Measurements from ENCODE around the gene SLC25A21. TPM values are rescaled to one million over a fixed set of nuclear protein-coding genes. Genes with fewer than 3 reads are reported as not detected.

Gene SLC25A21
- total RNA-seq, 1 donor from 2014 or later = 0.56 TPM

- no peaks in the 10 kb centered on the region for H3K36me3 Mint-ChIP-seq (ENCODE audit: unreplicated experiment)
- no peak overlapping the region for H3K27ac Mint-ChIP-seq (ENCODE audit: unreplicated experiment)
- peaks cover 29% of the 10 kb centered on the region for H3K27me3 Mint-ChIP-seq (ENCODE audit: unreplicated experiment)
- no peaks in the 10 kb centered on the region for H3K9me3 Mint-ChIP-seq (ENCODE audit: unreplicated experiment)
- no peak for DNase-seq (ENCODE audit: extremely low spot score, unreplicated experiment)
- no peak overlapping the region for H3K4me3 Mint-ChIP-seq (ENCODE audit: unreplicated experiment)
- TF ChIP-seq CTCF (IDR thresholded peaks at IDR 0.05) = no peak
- no peaks in the 10 kb centered on the region for H3K4me1 Mint-ChIP-seq (ENCODE audit: unreplicated experiment)
These were observed 315.3 kb downstream of the SLC25A21 start for GRCh38 chr14:36857136-36857535.

GRCh38 chr14:36856095-36856878 is 316.1 kb downstream of the SLC25A21 start:
- no peaks in the 10 kb centered on the region for H3K36me3 Mint-ChIP-seq (ENCODE audit: unreplicated experiment)
- H3K4me1 Mint-ChIP-seq (ENCODE audit: unreplicated experiment) = no peaks in the 10 kb centered on the region
- H3K9me3 Mint-ChIP-seq (ENCODE audit: unreplicated experiment) = no peaks in the 10 kb centered on the region
- no peak overlapping the region for H3K4me3 Mint-ChIP-seq (ENCODE audit: unreplicated experiment)
- no peak for TF ChIP-seq CTCF (IDR thresholded peaks at IDR 0.05)
- H3K27me3 Mint-ChIP-seq (ENCODE audit: unreplicated experiment) = peaks cover 31% of the 10 kb centered on the region
- DNase-seq (ENCODE audit: extremely low spot score, unreplicated experiment) = no peak
- no peak overlapping the region for H3K27ac Mint-ChIP-seq (ENCODE audit: unreplicated experiment)

GRCh38 chr14:36855396-36855795 is 317.0 kb downstream of the SLC25A21 start:
- H3K9me3 Mint-ChIP-seq (ENCODE audit: unreplicated experiment) = no peaks in the 10 kb centered on the region
- H3K27me3 Mint-ChIP-seq (ENCODE audit: unreplicated experiment) = peaks cover 37% of the 10 kb centered on the region
- no peak for DNase-seq (ENCODE audit: extremely low spot score, unreplicated experiment)
- H3K4me3 Mint-ChIP-seq (ENCODE audit: unreplicated experiment) = no peak overlapping the region
- H3K4me1 Mint-ChIP-seq (ENCODE audit: unreplicated experiment) = no peaks in the 10 kb centered on the region
- no peaks in the 10 kb centered on the region for H3K36me3 Mint-ChIP-seq (ENCODE audit: unreplicated experiment)
- TF ChIP-seq CTCF (IDR thresholded peaks at IDR 0.05) = no peak
- H3K27ac Mint-ChIP-seq (ENCODE audit: unreplicated experiment) = no peak overlapping the region

GRCh38 chr14:36852981-36853691 is 319.3 kb downstream of the SLC25A21 start:
- H3K9me3 Mint-ChIP-seq (ENCODE audit: unreplicated experiment) = no peaks in the 10 kb centered on the region
- H3K36me3 Mint-ChIP-seq (ENCODE audit: unreplicated experiment) = no peaks in the 10 kb centered on the region
- peaks cover 40% of the 10 kb centered on the region for H3K27me3 Mint-ChIP-seq (ENCODE audit: unreplicated experiment)
- no peak overlapping the region for H3K27ac Mint-ChIP-seq (ENCODE audit: unreplicated experiment)
- H3K4me1 Mint-ChIP-seq (ENCODE audit: unreplicated experiment) = no peaks in the 10 kb centered on the region
- no peak overlapping the region for H3K4me3 Mint-ChIP-seq (ENCODE audit: unreplicated experiment)
- no peak for TF ChIP-seq CTCF (IDR thresholded peaks at IDR 0.05)
- no peak for DNase-seq (ENCODE audit: extremely low spot score, unreplicated experiment)

GRCh38 chr14:36848213-36848612 is 324.2 kb downstream of the SLC25A21 start:
- Mint-ChIP-seq H3K36me3 (ENCODE audit: unreplicated experiment) (no peaks in the 10 kb centered on the region), H3K4me3 (ENCODE audit: unreplicated experiment) (no peak overlapping the region), H3K27me3 (ENCODE audit: unreplicated experiment) (peaks cover 37% of the 10 kb centered on the region), H3K9me3 (ENCODE audit: unreplicated experiment) (no peaks in the 10 kb centered on the region), H3K4me1 (ENCODE audit: unreplicated experiment) (no peaks in the 10 kb centered on the region), H3K27ac (ENCODE audit: unreplicated experiment) (no peak overlapping the region)
- TF ChIP-seq CTCF (IDR thresholded peaks at IDR 0.05) = no peak
- no peak for DNase-seq (ENCODE audit: extremely low spot score, unreplicated experiment)
